Stimulated activated CD8-positive, alpha-beta memory T cell treated with anti-CD3 and anti-CD28 coated beads, Interleukin-4, amount 100 ng/mL, for 48 hours (primary cell): Measurements from ENCODE around the gene RASSF3.
"Not testable (repeated sequence)": the region's sequence is repeated elsewhere in the genome, so short reads cannot be mapped to it uniquely, and the experiment has no call there.

Source experiments
- DNase-seq: peaks from one replicate; pipeline ENCODE4 v3.0.0-alpha.2; 2020

Gene RASSF3

GRCh38 chr12:64598831-64599230 is 11.5 kb upstream of the RASSF3 start:
- DNase-seq, result no peak

- no peak for DNase-seq
These were observed 10.1 kb upstream of the RASSF3 start for GRCh38 chr12:64600164-64600561.

- no peak for DNase-seq
These were observed 7.0 kb upstream of the RASSF3 start for GRCh38 chr12:64603183-64603841.

GRCh38 chr12:64608901-64609535 is 1.3 kb upstream of the RASSF3 start:
- peak; percentile 55 for DNase-seq

DNA sequence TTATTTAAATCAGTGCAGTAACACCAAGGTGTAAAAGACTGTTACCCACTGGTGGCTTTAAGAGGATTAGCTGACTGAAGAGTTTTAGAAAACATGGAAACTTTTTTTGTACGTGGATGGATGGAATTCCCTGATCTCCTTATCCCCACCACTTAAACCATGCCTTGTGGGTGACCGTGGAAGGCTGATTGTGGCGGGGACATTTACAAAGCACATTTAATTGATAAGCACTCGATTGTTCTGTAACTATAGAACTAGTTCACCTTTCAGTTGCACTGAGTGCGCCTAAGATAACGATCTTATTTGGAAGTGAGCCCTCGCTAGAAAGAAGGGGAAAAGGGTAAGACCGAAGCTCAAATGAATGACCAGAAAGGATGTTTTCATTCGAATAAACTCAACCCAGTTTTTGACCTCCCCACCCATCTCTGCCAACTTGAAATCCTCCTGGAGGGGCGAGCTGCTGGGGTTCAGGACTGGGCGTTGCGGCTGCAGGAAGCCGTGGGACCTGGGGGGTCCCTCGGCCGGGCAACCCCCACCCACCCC is 688 bp upstream of the RASSF3 start:
- no peak for DNase-seq

- DNase-seq, result peak; percentile 79
These were observed 505 bp downstream of the RASSF3 start for GRCh38 chr12:64610660-64611340.

- peak; percentile 46 for DNase-seq
These were observed 1.3 kb downstream of the RASSF3 start for GRCh38 chr12:64611341-64612284.

- no peak for DNase-seq
These were observed 2.5 kb downstream of the RASSF3 start for GRCh38 chr12:64612843-64613242.

DNA sequence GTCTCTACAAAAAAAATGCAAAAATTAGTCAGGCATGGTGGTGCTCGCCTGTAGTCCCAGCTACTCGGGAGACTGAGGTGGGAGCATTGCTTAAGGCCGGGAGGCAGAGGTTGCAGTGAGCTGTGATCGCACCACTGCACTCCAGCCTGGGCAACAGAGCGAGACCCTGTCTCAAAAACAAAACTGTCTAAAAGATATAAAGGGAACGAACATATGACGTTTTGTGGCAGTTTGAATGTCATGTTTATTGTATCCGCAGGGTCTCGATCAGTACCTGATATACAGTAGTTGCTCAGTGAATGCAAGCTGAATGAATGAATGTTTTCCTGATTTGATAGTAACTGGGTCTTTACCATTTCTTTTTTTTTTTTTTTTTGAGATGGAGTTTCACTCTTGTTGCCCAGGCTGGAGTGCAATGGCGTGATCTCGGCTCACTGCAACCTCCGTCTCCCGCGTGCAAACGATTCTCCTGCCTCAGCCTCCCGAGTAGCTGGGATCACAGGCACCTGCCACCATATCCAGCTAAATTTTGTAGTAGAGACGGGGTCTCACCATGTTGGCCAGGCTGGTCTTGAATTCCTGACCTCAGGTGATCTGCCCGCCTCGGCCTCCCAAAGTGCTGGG is 3.6 kb downstream of the RASSF3 start:
- peak; percentile 20 for DNase-seq

- no peak for DNase-seq
These were observed 5.9 kb downstream of the RASSF3 start for GRCh38 chr12:64616201-64616600.

GRCh38 chr12:64618953-64619590 is 8.8 kb downstream of the RASSF3 start:
- peak; percentile 10 for DNase-seq

GRCh38 chr12:64621257-64621942 is 11.1 kb downstream of the RASSF3 start:
- no peak for DNase-seq

DNA sequence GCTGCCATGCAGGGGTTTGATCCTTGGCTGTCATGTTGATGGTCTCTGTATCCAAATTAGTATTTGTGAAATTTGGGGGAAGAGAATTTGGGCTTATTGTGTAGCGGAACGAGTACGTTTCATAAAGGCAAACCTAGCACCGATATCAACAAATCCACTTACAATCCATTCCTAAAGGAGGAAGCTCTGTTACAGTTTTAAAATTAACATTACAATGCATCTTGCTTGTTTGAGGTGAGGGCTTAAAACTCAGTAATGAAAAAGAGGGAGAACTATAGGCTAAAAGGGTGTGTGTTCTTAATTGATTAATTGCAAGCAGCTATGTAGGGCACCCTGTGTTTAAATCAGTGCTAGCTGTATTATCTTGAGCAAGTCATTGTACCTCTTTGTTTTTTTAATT is 13.7 kb downstream of the RASSF3 start:
- no peak for DNase-seq

GRCh38 chr12:64625243-64626077 is 15.2 kb downstream of the RASSF3 start:
- DNase-seq, result peak; percentile 39

- DNase-seq, result not testable (repeated sequence)
These were observed 16.3 kb downstream of the RASSF3 start for GRCh38 chr12:64626588-64626987.

DNA sequence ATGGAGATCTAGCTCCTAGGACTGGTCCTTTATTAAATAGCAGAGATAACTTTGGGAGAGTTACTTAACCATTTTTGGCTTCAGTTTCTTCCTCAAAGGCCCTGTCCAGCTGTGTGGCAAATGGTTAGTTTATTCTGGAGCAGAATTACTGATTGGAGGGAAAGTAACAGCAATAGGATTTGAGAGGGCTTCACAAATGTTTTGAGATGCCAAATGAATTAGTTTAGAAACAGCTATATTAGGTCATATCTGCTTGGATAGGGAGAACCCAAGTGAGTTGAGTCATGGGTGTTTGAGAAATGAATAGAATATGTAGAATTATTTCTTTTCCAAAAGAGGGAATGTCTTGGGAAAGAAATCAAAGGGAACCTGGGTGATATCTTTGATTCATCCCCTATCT is 17.5 kb downstream of the RASSF3 start:
- no peak for DNase-seq

GRCh38 chr12:64631197-64631596 is 20.9 kb downstream of the RASSF3 start:
- DNase-seq, result no peak

GRCh38 chr12:64633011-64633939 is 23.0 kb downstream of the RASSF3 start:
- DNase-seq, result no peak

- DNase-seq, result no peak
These were observed 23.6 kb downstream of the RASSF3 start for GRCh38 chr12:64633940-64634337.
